GM23338 (cell line): ENCODE data around the gene AGAP1. TPM values are rescaled to one million over a fixed set of nuclear protein-coding genes. Genes with fewer than 3 reads are reported as not detected.

ENCODE experiments used
- ATAC-seq: fragments of 200-7000 bp; cut with Tn5 transposase; 3 replicates; pipeline ENCODE4 v1.9.1; 2020
- DNase-seq: peaks from one replicate; pipeline ENCODE4 v3.0.0-alpha.2; 2015; ENCODE audit warnings: low spot score
- H2AFZ ChIP-seq: fragments of 200-600 bp; sonication (generic); 2 replicates; pipeline ENCODE4 v1.8.0; 2016; ENCODE audit warnings: antibody characterized with exemption, mild to moderate bottlenecking, moderate library complexity
- H3F3A ChIP-seq: fragments of 200-600 bp; sonication (generic); replicated peaks from 2 replicates; pipeline ENCODE4 v1.8.0; 2017; ENCODE audit warnings: antibody characterized with exemption, mixed run types, low read depth
- H3K27ac ChIP-seq: fragments of 200-600 bp; sonication (generic); 2 replicates; pipeline ENCODE4 v1.6.1; 2016; ENCODE audit warnings: low read depth
- H3K27me3 ChIP-seq: fragments of 200-600 bp; sonication (generic); 2 replicates; pipeline ENCODE4 v1.8.0; 2016; ENCODE audit warnings: mild to moderate bottlenecking, mixed run types, moderate library complexity; ENCODE audit not compliant: insufficient read depth
- H3K36me3 ChIP-seq: fragments of 200-600 bp; sonication (generic); 2 replicates; pipeline ENCODE4 v1.8.0; 2016; ENCODE audit warnings: mild to moderate bottlenecking; ENCODE audit not compliant: insufficient read depth
- H3K4me1 ChIP-seq: fragments of 200-600 bp; sonication (generic); 2 replicates; pipeline ENCODE4 v1.8.0; 2016; ENCODE audit warnings: mild to moderate bottlenecking, moderate library complexity; ENCODE audit not compliant: insufficient read depth
- H3K4me2 ChIP-seq: fragments of 200-600 bp; sonication (generic); 2 replicates; pipeline ENCODE4 v1.7.1; 2017; ENCODE audit warnings: mixed run types
- H3K4me3 ChIP-seq: fragments of 200-600 bp; sonication (generic); 2 replicates; pipeline ENCODE4 v1.6.1; 2016; ENCODE audit warnings: mixed run types
- H3K79me2 ChIP-seq: fragments of 200-600 bp; sonication (generic); replicated peaks from 2 replicates; pipeline ENCODE4 v1.8.0; 2017; ENCODE audit warnings: mild to moderate bottlenecking; ENCODE audit not compliant: insufficient read depth
- H3K9me2 ChIP-seq: fragments of 200-600 bp; sonication (generic); 2 replicates; pipeline ENCODE4 v1.8.0; 2017; ENCODE audit not compliant: insufficient read depth
- H4K20me1 ChIP-seq: fragments of 200-600 bp; sonication (generic); replicated peaks from 2 replicates; pipeline ENCODE4 v1.8.0; 2017; ENCODE audit warnings: mild to moderate bottlenecking; ENCODE audit not compliant: insufficient read depth
- H3K27ac Mint-ChIP-seq: 2 replicates; pipeline ENCODE4 v1.8.0; 2020; ENCODE audit warnings: inconsistent platforms, mild to moderate bottlenecking, moderate library complexity, mixed read lengths
- H3K27me3 Mint-ChIP-seq: 3 replicates; pipeline ENCODE4 v1.8.0; 2022; ENCODE audit warnings: low read depth, mild to moderate bottlenecking, moderate library complexity, mixed read lengths, inconsistent platforms; ENCODE audit not compliant: insufficient read depth, poor library complexity
- H3K36me3 Mint-ChIP-seq: 3 replicates; pipeline ENCODE4 v1.8.0; 2021; ENCODE audit warnings: low read depth, mild to moderate bottlenecking, inconsistent platforms, moderate library complexity, mixed read lengths
- H3K4me1 Mint-ChIP-seq: 3 replicates; pipeline ENCODE4 v1.8.0; 2020; ENCODE audit warnings: mild to moderate bottlenecking, inconsistent platforms, mixed read lengths
- H3K4me3 Mint-ChIP-seq: 3 replicates; pipeline ENCODE4 v1.8.0; 2021; ENCODE audit warnings: moderate library complexity, mild to moderate bottlenecking, inconsistent platforms, mixed read lengths
- H3K9me3 Mint-ChIP-seq: 3 replicates; pipeline ENCODE4 v1.8.0; 2020; ENCODE audit warnings: moderate library complexity, mild to moderate bottlenecking, inconsistent platforms, mixed read lengths
- CREB1 ChIP-seq: fragments of 250-450 bp; sonication (Bioruptor Pico); IDR thresholded peaks from 2 replicates; pipeline ENCODE4 v1.5.0; 2020; ENCODE audit warnings: low read depth, mild to moderate bottlenecking, moderate library complexity
- ETS1 ChIP-seq: IDR thresholded peaks from 2 replicates; pipeline ENCODE4 v1.6.1; 2016; ENCODE audit warnings: antibody characterized with exemption
- EZH2phosphoT487 ChIP-seq: fragments of 200-600 bp; sonication (generic); IDR thresholded peaks from one replicate; pipeline ENCODE4 v1.8.1; 2018; ENCODE audit warnings: antibody characterized with exemption; ENCODE audit not compliant: unreplicated experiment
- JUNB ChIP-seq: IDR thresholded peaks from one replicate; pipeline ENCODE4 v1.6.1; 2016; ENCODE audit warnings: antibody characterized with exemption; ENCODE audit not compliant: unreplicated experiment
- NANOG ChIP-seq: IDR thresholded peaks from 2 replicates; pipeline ENCODE4 v1.6.1; 2016; ENCODE audit warnings: antibody characterized with exemption, borderline replicate concordance
- POLR2AphosphoS5 ChIP-seq: IDR thresholded peaks from 2 replicates; pipeline ENCODE4 v1.6.1; 2016; ENCODE audit warnings: antibody characterized with exemption, low read depth
- STAT1 ChIP-seq: IDR thresholded peaks from one replicate; pipeline ENCODE4 v1.6.1; 2016; ENCODE audit warnings: antibody characterized with exemption; ENCODE audit not compliant: unreplicated experiment
- ZNF114 ChIP-seq: fragments of 250-450 bp; sonication (Bioruptor Pico); IDR thresholded peaks from 2 replicates; pipeline ENCODE4 v1.5.0; 2020; ENCODE audit warnings: mild to moderate bottlenecking, moderate library complexity
- ZNF331 ChIP-seq: fragments of 250-450 bp; sonication (Bioruptor Pico); IDR thresholded peaks from 2 replicates; pipeline ENCODE4 v1.5.0; 2020; ENCODE audit warnings: low read depth, mild to moderate bottlenecking, moderate library complexity
- ZNF462 ChIP-seq: fragments of 250-450 bp; sonication (Bioruptor Pico); IDR thresholded peaks from 2 replicates; pipeline ENCODE4 v1.5.0; 2020; ENCODE audit warnings: mild to moderate bottlenecking, moderate library complexity
- polyA plus RNA-seq: library from polyadenylated mRNA; unstranded; fragments of >200 nt; fragmentation: Nextera tagmentation; extraction: Ambion mirVana; gene quantifications from 2 replicates; pipeline ENCODE4 v1.2.1, GENCODE V29; 2016
- total RNA-seq: library from RNA; depleted of rRNA; stranded (reverse); fragments of >200 nt; shearing (Covaris generic); gene quantifications from 2 replicates; pipeline ENCODE4 v1.2.3, GENCODE V29; 2014

The AGAP1 gene
- total and polyA plus RNA-seq, 2 experiments from 2014 or later = 13.3 to 27.9 TPM

- TF ChIP-seq ZNF331 (CRISPR knock-in tag) (no peak), EZH2phosphoT487 (no peak), STAT1 (no peak), CREB1 (CRISPR knock-in tag) (no peak), NANOG (no peak), POLR2AphosphoS5 (no peak)
Observed at GRCh38 chr2:235744161-235744560, 250.3 kb downstream of the AGAP1 start (continued).

- H3K27ac Mint-ChIP-seq = no peak overlapping the region
- TF ChIP-seq JUNB (no peak), ETS1 (no peak), ZNF462 (CRISPR knock-in tag) (no peak), ZNF114 (CRISPR knock-in tag) (no peak), CREB1 (CRISPR knock-in tag) (no peak)
- no peak for ATAC-seq
Observed at GRCh38 chr2:235745597-235745996, 251.8 kb downstream of the AGAP1 start.

More at GRCh38 chr2:235745597-235745996, 251.8 kb downstream of the AGAP1 start:
- no peak overlapping the region for H3K4me2 ChIP-seq
- H3F3A ChIP-seq = no peaks in the 10 kb centered on the region; the same call in 1 of the 2 replicates
- Mint-ChIP-seq H3K27me3 (peaks cover 11% of the 10 kb centered on the region), H3K9me3 (no peaks in the 10 kb centered on the region), H3K4me3 (no peak overlapping the region), H3K36me3 (peaks cover 16% of the 10 kb centered on the region), H3K4me1 (peaks cover 20% of the 10 kb centered on the region)
- H4K20me1 ChIP-seq = peaks cover 14% of the 10 kb centered on the region; the same call in 1 of the 2 replicates
- H3K27me3 ChIP-seq = no peaks in the 10 kb centered on the region
- H3K9me2 ChIP-seq = no peaks in the 10 kb centered on the region
- H3K36me3 ChIP-seq = peaks cover 9% of the 10 kb centered on the region; the same call in 1 of the 2 replicates
- H3K79me2 ChIP-seq = no peaks in the 10 kb centered on the region
- no peak overlapping the region for H2AFZ ChIP-seq
- H3K4me1 ChIP-seq = peaks cover 24% of the 10 kb centered on the region
- no peak overlapping the region for H3K27ac ChIP-seq
- no peak overlapping the region for H3K4me3 ChIP-seq
- DNase-seq = no peak
